HG03432 (cell line): ENCODE data around the gene PCDHB15.
"Not testable (repeated sequence)": the region's sequence is repeated elsewhere in the genome, so short reads cannot be mapped to it uniquely, and the experiment has no call there.

Experiments
- ATAC-seq: cut with Tn5 transposase; IDR thresholded peaks from one replicate; pipeline ENCODE4 v1.9.1; 2021; ENCODE audit warnings: mild to moderate bottlenecking, moderate library complexity; ENCODE audit not compliant: unreplicated experiment

Gene PCDHB15

GRCh38 chr5:141247434-141247833 lies 2.2 kb downstream of the PCDHB15 start:
- ATAC-seq: not testable (repeated sequence)

GRCh38 chr5:141250576-141250975 lies 5.4 kb downstream of the PCDHB15 start:
- no peak for ATAC-seq

GRCh38 chr5:141258464-141258863 lies 13.3 kb downstream of the PCDHB15 start:
- ATAC-seq: no peak

GRCh38 chr5:141258948-141259347 lies 13.8 kb downstream of the PCDHB15 start:
- no peak for ATAC-seq

- no peak for ATAC-seq
These were observed 15.5 kb downstream of the PCDHB15 start for GRCh38 chr5:141260458-141261237.

GRCh38 chr5:141261238-141261546 lies 16.0 kb downstream of the PCDHB15 start:
- no peak for ATAC-seq

- no peak for ATAC-seq
These were observed 24.0 kb downstream of the PCDHB15 start for GRCh38 chr5:141269195-141269594.

GRCh38 chr5:141272906-141273305 lies 27.7 kb downstream of the PCDHB15 start:
- no peak for ATAC-seq

GRCh38 chr5:141298376-141298775 lies 53.2 kb downstream of the PCDHB15 start:
- ATAC-seq: no peak
